HCEC 1CT (cell line): Measurements from ENCODE around the gene CLN5.

Experiments used
- DNase-seq: peaks from one replicate; pipeline ENCODE4 v3.0.0-alpha.2; 2017

CLN5 gene

GRCh38 chr13:77022341-77022740 is 30.5 kb downstream of the CLN5 start:
- DNase-seq = peak; percentile 47

GRCh38 chr13:77026255-77026860 is 34.5 kb downstream of the CLN5 start:
- DNase-seq = peak; percentile 71

GRCh38 chr13:77026861-77027621 is 35.2 kb downstream of the CLN5 start, which contains the start of gene FBXL3:
FBXL3 (minus strand) TSS chr13:77027159; CDS start chr13:77021860, 5,299 bp downstream.
- peak; percentile 94 for DNase-seq

GRCh38 chr13:77028202-77028601 is 36.3 kb downstream of the CLN5 start:
- DNase-seq = peak; percentile 28

GRCh38 chr13:77029436-77029835 is 37.6 kb downstream of the CLN5 start:
- DNase-seq = no peak

- DNase-seq = no peak
Observed at GRCh38 chr13:77031656-77032243, 39.9 kb downstream of the CLN5 start.

- DNase-seq = peak; percentile 50
Observed at GRCh38 chr13:77033717-77034302, 41.9 kb downstream of the CLN5 start.

GRCh38 chr13:77034881-77035280 is 43.0 kb downstream of the CLN5 start:
- peak; percentile 79 for DNase-seq

GRCh38 chr13:77036279-77036678 is 44.4 kb downstream of the CLN5 start:
- DNase-seq = no peak

- no peak for DNase-seq
Observed at GRCh38 chr13:77038907-77039480, 47.1 kb downstream of the CLN5 start.

- DNase-seq = no peak
Observed at GRCh38 chr13:77040076-77040475, 48.2 kb downstream of the CLN5 start.

- no peak for DNase-seq
Observed at GRCh38 chr13:77040835-77041234, 49.0 kb downstream of the CLN5 start.

- no peak for DNase-seq
Observed at GRCh38 chr13:77042566-77043177, 50.8 kb downstream of the CLN5 start.

GRCh38 chr13:77047649-77048343 is 55.9 kb downstream of the CLN5 start:
- DNase-seq = no peak

GRCh38 chr13:77048681-77049080 is 56.8 kb downstream of the CLN5 start:
- no peak for DNase-seq

GRCh38 chr13:77053192-77053591 is 61.3 kb downstream of the CLN5 start:
- DNase-seq = no peak
